HG02759 (cell line): ENCODE results near the gene CENPC.
A peak's percentile ranks its signal among the peaks of the same experiment; 100 is the strongest.
"Not testable (repeated sequence)": the region's sequence is repeated elsewhere in the genome, so short reads cannot be mapped to it uniquely, and the experiment has no call there.

ENCODE experiments used
- ATAC-seq: cut with Tn5 transposase; IDR thresholded peaks from one replicate; pipeline ENCODE4 v1.9.1; 2021; ENCODE audit warnings: mild to moderate bottlenecking, moderate library complexity; ENCODE audit not compliant: unreplicated experiment

The CENPC gene

GRCh38 chr4:67552146-67552792 is 7.0 kb upstream of the CENPC start:
- not testable (repeated sequence) for ATAC-seq

GRCh38 chr4:67550857-67551256 is 5.6 kb upstream of the CENPC start:
- peak; percentile 31 for ATAC-seq

GRCh38 chr4:67550451-67550850 is 5.1 kb upstream of the CENPC start:
- ATAC-seq, result peak; percentile 27

- peak; percentile 20 for ATAC-seq
Observed at GRCh38 chr4:67549123-67549522, 3.8 kb upstream of the CENPC start.

- no peak for ATAC-seq
Observed at GRCh38 chr4:67546971-67547370, 1.7 kb upstream of the CENPC start.

- ATAC-seq, result no peak
Observed at GRCh38 chr4:67546004-67546356, 677 bp upstream of the CENPC start.

- ATAC-seq, result no peak
Observed at GRCh38 chr4:67542076-67542475, 3.2 kb downstream of the CENPC start.

GRCh38 chr4:67539830-67540229 is 5.5 kb downstream of the CENPC start:
- no peak for ATAC-seq

GRCh38 chr4:67535280-67535840 is 9.9 kb downstream of the CENPC start:
- ATAC-seq, result no peak

- no peak for ATAC-seq
Observed at GRCh38 chr4:67533112-67533511, 12.2 kb downstream of the CENPC start.

- ATAC-seq, result not testable (repeated sequence)
Observed at GRCh38 chr4:67532397-67532796, 12.9 kb downstream of the CENPC start.

GRCh38 chr4:67531379-67531962 is 13.8 kb downstream of the CENPC start:
- ATAC-seq, result no peak

GRCh38 chr4:67524140-67524539 is 21.2 kb downstream of the CENPC start:
- ATAC-seq, result not testable (repeated sequence)

GRCh38 chr4:67522851-67523671 is 22.2 kb downstream of the CENPC start:
- no peak for ATAC-seq

- no peak for ATAC-seq
Observed at GRCh38 chr4:67522230-67522629, 23.1 kb downstream of the CENPC start.

GRCh38 chr4:67521506-67521905 is 23.8 kb downstream of the CENPC start:
- peak; percentile 72 for ATAC-seq

- no peak for ATAC-seq
Observed at GRCh38 chr4:67520141-67520540, 25.2 kb downstream of the CENPC start.

GRCh38 chr4:67512501-67512900 is 32.8 kb downstream of the CENPC start:
- no peak for ATAC-seq

GRCh38 chr4:67500373-67500772 is 44.9 kb downstream of the CENPC start:
- ATAC-seq, result no peak

- ATAC-seq, result no peak
Observed at GRCh38 chr4:67499799-67500198, 45.5 kb downstream of the CENPC start.

GRCh38 chr4:67483868-67484602 is 61.3 kb downstream of the CENPC start:
- no peak for ATAC-seq
